OCI-LY7 (cell line): ENCODE results near the gene KCNJ16. TPM values are rescaled to one million over a fixed set of nuclear protein-coding genes. Genes with fewer than 3 reads are reported as not detected.

ENCODE experiments used
- BruUV-seq: library from RNA; stranded (reverse); fragments of 400-500 nt; replicated peaks from 2 replicates; lab custom pipeline; 2021; lab: Mats Ljungman, UMichigan
- CTCF ChIA-PET: fragments of 300-600 bp; sonication (Branson Sonifier 250); formaldehyde crosslinking; loops from one replicate; lab custom pipeline; 2022; ENCODE audit warnings: antibody characterized with exemption; ENCODE audit not compliant: unreplicated experiment; lab: Charles Lee
- POLR2A ChIA-PET: fragments of 300-600 bp; sonication (Branson Sonifier 250); formaldehyde crosslinking; loops from one replicate; lab custom pipeline; 2022; ENCODE audit warnings: antibody characterized with exemption; lab: Charles Lee
- DNase-seq: peaks from one replicate; pipeline ENCODE4 v3.0.0-alpha.2; 2015; ENCODE audit warnings: low spot score
- H2AFZ ChIP-seq: fragments of 200-600 bp; sonication (generic), shearing (Covaris generic); 2 replicates; pipeline ENCODE4 v1.6.1; 2014; ENCODE audit warnings: mild to moderate bottlenecking, antibody characterized with exemption, low read length, moderate library complexity
- H3K27ac ChIP-seq: fragments of 200-600 bp; sonication (generic); 2 replicates; pipeline ENCODE4 v1.5.1; 2014; ENCODE audit warnings: mixed run types, low read depth, mild to moderate bottlenecking, moderate library complexity, low read length, inconsistent platforms; ENCODE audit not compliant: poor library complexity, severe bottlenecking
- H3K36me3 ChIP-seq: fragments of 200-600 bp; sonication (generic); 2 replicates; pipeline ENCODE4 v1.6.1; 2014; ENCODE audit warnings: mild to moderate bottlenecking, antibody characterized with exemption, low read length, moderate library complexity, mixed read lengths; ENCODE audit not compliant: insufficient read depth
- H3K4me1 ChIP-seq: fragments of 200-600 bp; sonication (generic); 2 replicates; pipeline ENCODE4 v1.5.1; 2014; ENCODE audit warnings: mild to moderate bottlenecking, low read length; ENCODE audit not compliant: insufficient read depth, poor library complexity, severe bottlenecking
- H3K4me2 ChIP-seq: fragments of 200-600 bp; sonication (generic); 2 replicates; pipeline ENCODE4 v1.6.1; 2014; ENCODE audit warnings: mild to moderate bottlenecking, low read length
- H3K4me3 ChIP-seq: fragments of 200-600 bp; sonication (generic); 2 replicates; pipeline ENCODE4 v1.5.1; 2014; ENCODE audit warnings: mild to moderate bottlenecking, low read depth, low read length; ENCODE audit not compliant: poor library complexity, severe bottlenecking
- H3K79me2 ChIP-seq: fragments of 200-600 bp; sonication (generic); 2 replicates; pipeline ENCODE4 v1.6.1; 2016; ENCODE audit warnings: low read depth, mild to moderate bottlenecking, low read length, moderate library complexity, mixed read lengths; ENCODE audit not compliant: insufficient read depth
- H3K9me2 ChIP-seq: fragments of 200-600 bp; sonication (generic); 2 replicates; pipeline ENCODE4 v1.6.1; 2016; ENCODE audit warnings: mild to moderate bottlenecking, low read length, mixed read lengths; ENCODE audit not compliant: insufficient read depth
- H3K9me3 ChIP-seq: fragments of 200-600 bp; sonication (generic); 2 replicates; pipeline ENCODE4 v1.6.1; 2014; ENCODE audit warnings: mild to moderate bottlenecking, mixed run types, low read length, mixed read lengths
- H4K20me1 ChIP-seq: fragments of 200-600 bp; sonication (generic); 2 replicates; pipeline ENCODE4 v1.6.1; 2014; ENCODE audit warnings: mild to moderate bottlenecking, antibody characterized with exemption, low read length, moderate library complexity, mixed read lengths; ENCODE audit not compliant: insufficient read depth
- CTCF ChIP-seq: fragments of 200-600 bp; sonication (generic); conservative IDR thresholded peaks from 2 replicates; pipeline ENCODE4 v1.5.1; 2014; ENCODE audit warnings: mild to moderate bottlenecking, antibody characterized with exemption, low read length, moderate library complexity, mixed read lengths
- EZH2phosphoT487 ChIP-seq: fragments of 200-600 bp; sonication (generic); IDR thresholded peaks from 2 replicates; pipeline ENCODE4 v1.6.1; 2018; ENCODE audit warnings: low read depth, borderline replicate concordance, mild to moderate bottlenecking, mixed run types, antibody characterized with exemption, low read length, moderate library complexity, mixed read lengths
- intact Hi-C: fragments of 100-400 bp; cut with micrococcal nuclease; formaldehyde crosslinking; loops from one replicate; pipeline ENCODE4 v1.10.0; 2022; ENCODE audit not compliant: unreplicated experiment
- total RNA-seq, 2 experiments: library from RNA; depleted of rRNA in 1 of 2; stranded (reverse); fragments of >200 nt in 1 of 2; shearing (Covaris generic) in 1 of 2; gene quantifications; 2 replicates each; pipeline ENCODE4 v1.2.3, GENCODE V29; 2014 to 2022

The KCNJ16 gene
- total RNA-seq, 2 experiments from 2014 or later, result not detected

GRCh38 chr17:70076831-70077230 is 1.8 kb downstream of the KCNJ16 start:
- BruUV-seq, result no TSS peak
- H3K9me2 ChIP-seq, result no peaks in the 10 kb centered on the region
- H3K4me1 ChIP-seq, result no peaks in the 10 kb centered on the region
- ChIA-PET POLR2A (no interaction called here), CTCF (no interaction called here)
- H3K4me2 ChIP-seq, result no peak overlapping the region
- no peak for DNase-seq
- H4K20me1 ChIP-seq, result no peaks in the 10 kb centered on the region
- H3K79me2 ChIP-seq, result no peaks in the 10 kb centered on the region
- no peak overlapping the region for H2AFZ ChIP-seq
- no peak overlapping the region for H3K4me3 ChIP-seq
- no peaks in the 10 kb centered on the region for H3K36me3 ChIP-seq
- no peaks in the 10 kb centered on the region for H3K9me3 ChIP-seq
- H3K27ac ChIP-seq, result no peak overlapping the region
- TF ChIP-seq EZH2phosphoT487, result no peak
- TF ChIP-seq CTCF, result no peak
- intact Hi-C loops, result no loop called here

GRCh38 chr17:70078549-70078948 is 3.5 kb downstream of the KCNJ16 start:
- ChIA-PET CTCF (no interaction called here), POLR2A (no interaction called here)
- Histone ChIP-seq H3K27ac (no peak overlapping the region), H3K79me2 (no peaks in the 10 kb centered on the region), H3K9me3 (no peaks in the 10 kb centered on the region), H3K4me2 (no peak overlapping the region), H3K36me3 (no peaks in the 10 kb centered on the region), H3K4me3 (no peak overlapping the region), H4K20me1 (no peaks in the 10 kb centered on the region), H2AFZ (no peak overlapping the region), H3K9me2 (no peaks in the 10 kb centered on the region), H3K4me1 (no peaks in the 10 kb centered on the region)
- no TSS peak for BruUV-seq
- TF ChIP-seq EZH2phosphoT487, result no peak
- TF ChIP-seq CTCF, result no peak
- intact Hi-C loops, result no loop called here
- no peak for DNase-seq

- Histone ChIP-seq H3K4me3 (no peak overlapping the region), H2AFZ (no peak overlapping the region), H3K9me2 (no peaks in the 10 kb centered on the region), H3K4me1 (no peaks in the 10 kb centered on the region), H3K9me3 (no peaks in the 10 kb centered on the region), H3K4me2 (no peak overlapping the region), H3K27ac (no peak overlapping the region), H3K36me3 (no peaks in the 10 kb centered on the region), H3K79me2 (no peaks in the 10 kb centered on the region), H4K20me1 (no peaks in the 10 kb centered on the region)
- ChIA-PET CTCF (no interaction called here), POLR2A (no interaction called here)
- BruUV-seq, result no TSS peak
- TF ChIP-seq CTCF, result no peak
- no peak for TF ChIP-seq EZH2phosphoT487
- intact Hi-C loops, result no loop called here
- DNase-seq, result no peak
These were observed 4.0 kb downstream of the KCNJ16 start for GRCh38 chr17:70078994-70079531.
